SU-DHL-6 (cell line): ENCODE measurements around the gene PRR35.
A peak's percentile ranks its signal among the peaks of the same experiment; 100 is the strongest.

Source experiments
- H2AFZ ChIP-seq: fragments of 200-600 bp; sonication (generic); 2 replicates; pipeline ENCODE4 v1.6.1; 2014; ENCODE audit warnings: low read depth, mild to moderate bottlenecking, moderate library complexity, mixed read lengths, antibody characterized with exemption, low read length; ENCODE audit not compliant: severe bottlenecking
- H3F3A ChIP-seq: fragments of 200-600 bp; shearing (Covaris generic); 2 replicates; pipeline ENCODE4 v1.6.0; 2016; ENCODE audit warnings: antibody characterized with exemption, mild to moderate bottlenecking; ENCODE audit not compliant: insufficient read depth
- H3K27ac ChIP-seq: fragments of 200-600 bp; sonication (generic); 2 replicates; pipeline ENCODE4 v1.5.1; 2016; ENCODE audit warnings: low read depth, mild to moderate bottlenecking, low read length, moderate library complexity, mixed read lengths
- H3K27me3 ChIP-seq: fragments of 200-600 bp; sonication (generic), shearing (Covaris generic); 2 replicates; pipeline ENCODE4 v1.6.0; 2014; ENCODE audit warnings: mild to moderate bottlenecking, low read length
- H3K36me3 ChIP-seq: fragments of 200-600 bp; sonication (generic); 2 replicates; pipeline ENCODE4 v1.6.1; 2014; ENCODE audit warnings: mild to moderate bottlenecking, low read length, mixed read lengths
- H3K4me2 ChIP-seq: fragments of 300-600, 200-600 bp; shearing (Covaris generic), sonication (generic); 2 replicates; pipeline ENCODE4 v1.6.0; 2014; ENCODE audit warnings: low read length, low read depth, mild to moderate bottlenecking; ENCODE audit not compliant: poor library complexity, severe bottlenecking
- H3K4me3 ChIP-seq: fragments of 200-600 bp; sonication (generic); 2 replicates; pipeline ENCODE4 v1.5.1; 2014; ENCODE audit warnings: antibody characterized with exemption, low read length, mild to moderate bottlenecking, mixed read lengths; ENCODE audit not compliant: insufficient read depth, poor library complexity, severe bottlenecking
- H3K79me2 ChIP-seq: fragments of 200-600 bp; sonication (generic); 2 replicates; pipeline ENCODE4 v1.6.1; 2014; ENCODE audit warnings: mild to moderate bottlenecking, low read length, moderate library complexity; ENCODE audit not compliant: insufficient read depth
- H3K9ac ChIP-seq: fragments of 200-600 bp; sonication (generic); 2 replicates; pipeline ENCODE4 v1.7.0; 2014; ENCODE audit warnings: mild to moderate bottlenecking, low read length
- H3K9me2 ChIP-seq: fragments of 200-600 bp; sonication (generic); replicated peaks from 2 replicates; pipeline ENCODE4 v1.6.1; 2014; ENCODE audit warnings: low read length; ENCODE audit not compliant: insufficient read depth
- H3K9me3 ChIP-seq: fragments of 200-600 bp; sonication (generic); 2 replicates; pipeline ENCODE4 v1.6.1; 2014; ENCODE audit warnings: low read length, mixed read lengths; ENCODE audit not compliant: insufficient read depth
- H4K20me1 ChIP-seq: fragments of 200-600 bp; sonication (generic); 2 replicates; pipeline ENCODE4 v1.6.1; 2014; ENCODE audit warnings: low read depth, mild to moderate bottlenecking, antibody characterized with exemption, low read length, moderate library complexity, mixed read lengths
- EZH2phosphoT487 ChIP-seq: fragments of 200-600 bp; sonication (generic), shearing (Covaris generic); conservative IDR thresholded peaks from 2 replicates; pipeline ENCODE4 v1.6.1; 2018; ENCODE audit warnings: mild to moderate bottlenecking, antibody characterized with exemption, low read length, moderate library complexity, mixed read lengths
- TF ChIP-seq, protein P1 (sequence below): fragments of 200-600 bp; sonication (generic); IDR thresholded peaks from one replicate; pipeline ENCODE4 v1.5.1; 2017; ENCODE audit warnings: antibody characterized with exemption, mild to moderate bottlenecking, low read length, moderate library complexity; ENCODE audit not compliant: insufficient read depth, poor library complexity, severe bottlenecking

Gene PRR35

DNA sequence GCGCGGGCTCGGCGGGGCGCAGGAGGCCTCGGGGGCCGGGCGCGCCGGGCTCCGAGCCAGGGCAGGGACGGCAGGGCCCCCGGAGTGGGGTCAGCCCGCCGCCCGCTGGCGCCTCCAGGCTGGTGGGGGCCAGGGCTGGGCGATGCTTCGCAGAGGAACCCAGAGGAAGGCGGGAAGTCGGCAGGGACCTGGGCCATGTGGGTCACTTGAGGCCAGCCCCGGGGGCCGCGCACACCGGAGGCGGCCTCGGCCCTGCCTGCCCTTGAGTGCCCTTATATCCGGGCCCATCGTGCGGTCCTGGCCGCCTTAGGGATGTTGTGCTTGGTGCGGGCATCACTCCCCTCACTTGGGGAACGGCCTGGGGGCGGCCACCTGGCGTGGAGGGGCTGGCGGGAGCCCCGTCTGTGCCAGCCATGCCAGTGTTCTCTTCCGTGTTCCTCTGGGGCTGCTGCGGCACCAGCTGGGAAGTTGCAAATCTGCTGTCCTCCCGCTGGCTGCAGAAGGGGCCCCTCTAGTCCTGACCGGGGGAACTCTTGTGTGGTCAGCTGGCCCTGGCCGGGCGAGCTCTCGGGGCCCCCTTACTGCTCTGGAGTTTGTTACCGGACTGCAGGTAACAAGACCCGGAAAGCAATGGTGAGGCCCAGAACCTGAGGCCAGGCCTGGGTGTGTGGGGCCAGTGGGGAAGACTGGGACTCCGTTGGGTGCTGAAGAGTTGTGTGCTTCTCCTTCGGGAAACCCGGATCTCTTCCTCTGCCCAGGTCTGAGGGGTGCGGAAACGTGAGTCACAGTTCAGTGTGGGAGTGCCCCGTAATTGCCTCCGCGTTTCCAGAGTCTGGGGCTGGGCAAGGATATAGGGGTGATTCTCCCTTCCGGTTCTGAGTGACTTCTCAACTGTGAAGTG lies 31.8 kb upstream of the PRR35 start:
- no peaks in the 10 kb centered on the region; the same call in 1 of the 2 replicates for H4K20me1 ChIP-seq
- peak overlapping the region; percentile 42 for H3K27ac ChIP-seq
- no peaks in the 10 kb centered on the region for H3K36me3 ChIP-seq
- H3K79me2 ChIP-seq: peaks cover 53% of the 10 kb centered on the region
- peak overlapping the region; percentile 76 for H3K9ac ChIP-seq
- H2AFZ ChIP-seq: no peak overlapping the region
- H3K4me3 ChIP-seq: peak overlapping the region; percentile 64
- no peaks in the 10 kb centered on the region for H3K9me3 ChIP-seq
- TF ChIP-seq, protein P1, sequence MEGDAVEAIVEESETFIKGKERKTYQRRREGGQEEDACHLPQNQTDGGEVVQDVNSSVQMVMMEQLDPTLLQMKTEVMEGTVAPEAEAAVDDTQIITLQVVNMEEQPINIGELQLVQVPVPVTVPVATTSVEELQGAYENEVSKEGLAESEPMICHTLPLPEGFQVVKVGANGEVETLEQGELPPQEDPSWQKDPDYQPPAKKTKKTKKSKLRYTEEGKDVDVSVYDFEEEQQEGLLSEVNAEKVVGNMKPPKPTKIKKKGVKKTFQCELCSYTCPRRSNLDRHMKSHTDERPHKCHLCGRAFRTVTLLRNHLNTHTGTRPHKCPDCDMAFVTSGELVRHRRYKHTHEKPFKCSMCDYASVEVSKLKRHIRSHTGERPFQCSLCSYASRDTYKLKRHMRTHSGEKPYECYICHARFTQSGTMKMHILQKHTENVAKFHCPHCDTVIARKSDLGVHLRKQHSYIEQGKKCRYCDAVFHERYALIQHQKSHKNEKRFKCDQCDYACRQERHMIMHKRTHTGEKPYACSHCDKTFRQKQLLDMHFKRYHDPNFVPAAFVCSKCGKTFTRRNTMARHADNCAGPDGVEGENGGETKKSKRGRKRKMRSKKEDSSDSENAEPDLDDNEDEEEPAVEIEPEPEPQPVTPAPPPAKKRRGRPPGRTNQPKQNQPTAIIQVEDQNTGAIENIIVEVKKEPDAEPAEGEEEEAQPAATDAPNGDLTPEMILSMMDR: no peak
- TF ChIP-seq EZH2phosphoT487: no peak
- H3K9me2 ChIP-seq: no peaks in the 10 kb centered on the region
- H3K4me2 ChIP-seq: peak overlapping the region; percentile 60
- 0 out of 2 replicates have a peak, but pooled peaks cover 9% of the 10 kb centered on the region for H3F3A ChIP-seq
- H3K27me3 ChIP-seq: no peaks in the 10 kb centered on the region

GRCh38 chr16:529012-529575 lies 31.1 kb upstream of the PRR35 start:
- Histone ChIP-seq H3K36me3 (no peaks in the 10 kb centered on the region), H3K27ac (peak overlapping the region; percentile 42), H3K79me2 (peaks cover 60% of the 10 kb centered on the region), H3K4me3 (peak overlapping the region; percentile 64), H2AFZ (no peak overlapping the region), H3K9me3 (no peaks in the 10 kb centered on the region), H3K9ac (peak overlapping the region; percentile 76), H4K20me1 (no peaks in the 10 kb centered on the region; the same call in 1 of the 2 replicates), H3F3A (0 out of 2 replicates have a peak, but pooled peaks cover 9% of the 10 kb centered on the region), H3K4me2 (peak overlapping the region; percentile 60), H3K9me2 (no peaks in the 10 kb centered on the region), H3K27me3 (no peaks in the 10 kb centered on the region)
- no peak for TF ChIP-seq EZH2phosphoT487
- TF ChIP-seq, protein P1: no peak

- Histone ChIP-seq H4K20me1 (no peaks in the 10 kb centered on the region; the same call in 1 of the 2 replicates), H3K4me2 (no peak overlapping the region), H3K27me3 (no peaks in the 10 kb centered on the region), H3F3A (0 out of 2 replicates have a peak, but pooled peaks cover 9% of the 10 kb centered on the region), H3K9ac (no peak overlapping the region), H3K27ac (no peak overlapping the region), H3K4me3 (no peak overlapping the region), H3K9me2 (no peaks in the 10 kb centered on the region), H2AFZ (no peak overlapping the region), H3K9me3 (no peaks in the 10 kb centered on the region), H3K79me2 (peaks cover 72% of the 10 kb centered on the region), H3K36me3 (no peaks in the 10 kb centered on the region)
- TF ChIP-seq, protein P1: no peak
- no peak for TF ChIP-seq EZH2phosphoT487
Measured at GRCh38 chr16:530111-530817, 29.9 kb upstream of the PRR35 start.
